A673 (cell line): ENCODE data around the gene PFDN2.

ENCODE experiments used
- EZH2 ChIP-seq: fragments of 200-600 bp; sonication (generic); IDR thresholded peaks from 2 replicates; pipeline ENCODE4 v1.6.1; 2017; ENCODE audit warnings: borderline replicate concordance, low read depth, mild to moderate bottlenecking, mixed read lengths, antibody characterized with exemption, low read length; ENCODE audit not compliant: poor library complexity, severe bottlenecking
- TF ChIP-seq, protein P1 (sequence below): fragments of 300-800, 200-600 bp; sonication (generic); conservative IDR thresholded peaks from 2 replicates; pipeline ENCODE4 v1.5.1; 2017; ENCODE audit warnings: low read depth, mild to moderate bottlenecking, antibody characterized with exemption, low read length, moderate library complexity, mixed read lengths

DNA sequence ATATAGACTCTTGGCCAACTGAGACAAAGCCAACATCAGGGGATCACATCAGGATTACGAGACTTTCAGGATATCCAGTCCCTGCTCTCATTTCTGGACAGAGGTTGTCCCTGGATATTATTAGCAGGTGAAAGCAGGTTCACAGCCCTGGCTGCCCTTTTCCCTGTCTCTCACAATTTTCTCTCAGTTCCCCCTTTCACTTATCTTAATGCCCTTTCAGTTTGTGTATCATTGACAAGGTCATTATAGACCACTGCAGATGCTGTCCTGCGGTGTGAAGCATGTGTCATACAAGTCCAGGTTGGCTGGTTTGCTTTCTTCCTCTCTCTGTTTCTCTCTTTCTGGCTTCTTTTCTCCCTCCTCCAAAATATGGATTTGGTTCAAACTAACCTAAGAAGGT lies 21.8 kb downstream of the PFDN2 start:
- TF ChIP-seq, protein P1, sequence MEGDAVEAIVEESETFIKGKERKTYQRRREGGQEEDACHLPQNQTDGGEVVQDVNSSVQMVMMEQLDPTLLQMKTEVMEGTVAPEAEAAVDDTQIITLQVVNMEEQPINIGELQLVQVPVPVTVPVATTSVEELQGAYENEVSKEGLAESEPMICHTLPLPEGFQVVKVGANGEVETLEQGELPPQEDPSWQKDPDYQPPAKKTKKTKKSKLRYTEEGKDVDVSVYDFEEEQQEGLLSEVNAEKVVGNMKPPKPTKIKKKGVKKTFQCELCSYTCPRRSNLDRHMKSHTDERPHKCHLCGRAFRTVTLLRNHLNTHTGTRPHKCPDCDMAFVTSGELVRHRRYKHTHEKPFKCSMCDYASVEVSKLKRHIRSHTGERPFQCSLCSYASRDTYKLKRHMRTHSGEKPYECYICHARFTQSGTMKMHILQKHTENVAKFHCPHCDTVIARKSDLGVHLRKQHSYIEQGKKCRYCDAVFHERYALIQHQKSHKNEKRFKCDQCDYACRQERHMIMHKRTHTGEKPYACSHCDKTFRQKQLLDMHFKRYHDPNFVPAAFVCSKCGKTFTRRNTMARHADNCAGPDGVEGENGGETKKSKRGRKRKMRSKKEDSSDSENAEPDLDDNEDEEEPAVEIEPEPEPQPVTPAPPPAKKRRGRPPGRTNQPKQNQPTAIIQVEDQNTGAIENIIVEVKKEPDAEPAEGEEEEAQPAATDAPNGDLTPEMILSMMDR, result no peak
- no peak for TF ChIP-seq EZH2
